NCI-H1417 treated with DMSO at 0.1 percent for 48 hours (cell line): ENCODE measurements around the gene PNISR.

Experiments used
- DNase-seq: peaks from one replicate; lab custom pipeline; 2025; lab: John Stamatoyannopoulos, UW

The PNISR gene

DNA sequence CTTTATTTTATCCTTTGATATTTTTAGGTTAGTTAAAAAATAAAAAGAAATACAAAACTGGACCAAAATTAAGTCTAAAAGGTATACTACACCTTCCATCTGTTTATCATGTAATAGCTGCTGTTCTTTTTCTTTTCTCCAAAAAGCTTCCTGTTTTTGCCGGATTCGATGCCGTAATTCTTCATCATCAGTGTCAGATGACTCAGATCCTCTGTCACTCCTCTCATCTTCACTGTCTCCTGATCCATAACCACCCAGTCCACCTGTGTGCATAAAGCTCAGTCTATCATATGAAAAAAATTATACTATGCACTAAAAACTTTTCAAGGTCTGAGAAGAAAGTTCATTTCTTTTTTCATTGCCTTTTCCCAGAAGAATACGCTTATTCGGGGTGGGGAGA lies 22.7 kb downstream of the PNISR start:
- no peak for DNase-seq

DNA sequence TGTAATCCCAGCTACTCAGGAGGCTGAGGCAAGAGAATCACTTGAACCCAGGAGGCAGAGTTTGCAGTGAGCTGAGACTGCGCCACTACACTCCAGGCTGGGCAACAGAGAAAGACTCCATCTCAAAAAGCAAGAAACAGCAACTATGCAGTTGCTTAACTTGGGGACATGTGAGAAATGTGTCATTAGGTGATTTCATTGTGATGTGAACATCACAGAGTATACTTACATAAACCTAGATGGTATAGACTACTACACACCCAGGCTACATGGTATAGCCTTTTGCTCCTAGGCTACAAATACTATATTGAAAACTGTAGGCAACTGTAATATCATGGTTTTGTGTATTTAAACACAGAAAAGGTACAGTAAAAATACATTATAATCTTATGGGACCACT lies 27.8 kb downstream of the PNISR start:
- DNase-seq = no peak

DNA sequence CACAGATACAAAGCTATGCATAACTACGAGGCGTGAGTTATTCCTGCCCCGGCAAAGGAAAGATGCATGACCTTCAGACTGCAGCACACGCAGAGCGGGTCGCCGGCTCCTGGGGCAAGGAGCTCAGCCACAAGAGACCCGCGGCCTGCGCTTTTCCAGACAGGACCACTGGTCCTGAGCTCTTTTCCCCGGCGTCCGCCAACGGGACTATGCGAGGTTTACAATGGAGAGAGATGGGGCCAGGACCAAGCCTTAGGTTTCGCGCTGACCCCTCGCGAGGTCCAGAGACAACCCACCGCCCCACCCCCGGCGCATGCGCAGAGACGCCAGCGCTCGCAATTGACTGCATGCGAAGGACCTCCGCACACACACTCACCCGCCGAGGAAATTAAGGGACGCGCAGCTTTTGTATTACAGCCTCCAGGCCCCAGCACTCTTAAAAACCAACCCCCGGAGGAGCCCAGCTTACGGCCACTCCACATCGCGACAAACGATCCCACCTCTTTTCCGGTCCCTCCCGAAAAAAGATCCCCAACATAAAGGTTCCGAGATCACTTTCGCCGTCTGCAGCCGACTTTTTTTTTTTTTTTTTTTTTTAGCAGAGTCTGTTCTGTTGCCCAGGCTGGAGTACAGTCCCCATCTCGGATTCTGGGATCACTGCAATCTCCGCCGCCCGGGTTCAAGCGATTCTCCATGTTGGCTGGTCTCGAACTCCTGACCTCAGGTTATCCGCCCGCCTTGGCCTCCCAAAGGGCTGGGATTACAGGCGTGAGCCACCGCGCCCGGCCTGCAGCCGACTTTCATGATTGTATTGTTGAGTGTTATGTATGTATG lies 31.2 kb downstream of the PNISR start, which contains the start of gene COQ3:
COQ3 (minus strand) TSS at position 498 of the 834 bp plus-strand sequence; CDS start at position 482, 16 bp downstream.
- DNase-seq = peak; percentile 37

DNA sequence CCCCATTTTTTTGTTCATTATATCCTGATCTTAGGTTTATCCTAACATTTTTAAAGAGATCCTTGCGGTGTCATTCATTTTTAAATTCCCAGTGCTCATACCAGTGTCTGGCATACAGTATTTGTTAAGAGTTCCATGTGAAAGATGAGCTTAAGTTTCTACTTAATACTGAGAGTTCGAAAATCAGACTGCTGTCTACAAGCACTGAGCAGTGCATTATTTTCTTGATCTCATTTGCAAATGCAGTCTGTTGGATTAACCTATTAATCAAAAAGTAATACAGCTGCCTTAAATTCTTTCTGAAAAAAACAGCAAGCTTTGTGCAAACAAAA lies 31.8 kb downstream of the PNISR start:
- DNase-seq = no peak

DNA sequence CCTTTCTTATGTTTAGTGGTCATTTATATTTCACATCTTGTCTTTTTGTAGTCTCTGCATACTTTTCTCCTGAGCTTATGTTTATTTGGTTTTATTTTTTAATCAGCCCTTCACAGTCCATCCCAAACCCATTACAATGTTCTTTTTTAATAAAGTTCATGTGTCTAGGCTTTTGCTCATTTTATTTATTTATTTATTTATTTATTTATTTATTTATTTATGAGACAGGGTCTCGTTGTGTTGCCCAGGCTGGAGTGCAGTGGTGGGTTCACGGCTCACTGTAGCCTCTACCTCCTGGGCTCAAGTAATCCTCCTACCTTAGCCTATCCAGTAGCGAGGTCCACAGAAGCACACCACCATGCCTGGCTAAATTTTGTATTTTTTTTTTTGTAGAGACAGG lies 34.2 kb downstream of the PNISR start:
- no peak for DNase-seq

DNA sequence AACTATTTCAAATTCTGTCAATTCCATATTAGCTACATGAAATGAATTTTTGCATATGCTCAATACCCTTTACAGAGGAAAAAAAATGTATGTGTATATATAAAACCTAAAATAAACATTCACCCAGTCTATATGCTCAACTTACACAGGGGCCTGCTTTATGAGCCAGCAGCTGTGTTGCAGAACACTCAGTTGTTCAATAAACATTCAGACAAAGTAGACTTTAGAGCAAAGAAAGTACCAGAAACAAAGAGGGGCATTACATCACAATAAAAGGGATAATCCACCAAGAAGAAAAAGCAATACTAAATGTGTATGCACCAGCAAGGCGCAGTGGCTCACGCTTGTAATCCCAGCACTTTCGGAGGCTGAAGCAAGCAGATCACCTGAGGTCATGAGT lies 40.6 kb downstream of the PNISR start:
- DNase-seq = no peak

DNA sequence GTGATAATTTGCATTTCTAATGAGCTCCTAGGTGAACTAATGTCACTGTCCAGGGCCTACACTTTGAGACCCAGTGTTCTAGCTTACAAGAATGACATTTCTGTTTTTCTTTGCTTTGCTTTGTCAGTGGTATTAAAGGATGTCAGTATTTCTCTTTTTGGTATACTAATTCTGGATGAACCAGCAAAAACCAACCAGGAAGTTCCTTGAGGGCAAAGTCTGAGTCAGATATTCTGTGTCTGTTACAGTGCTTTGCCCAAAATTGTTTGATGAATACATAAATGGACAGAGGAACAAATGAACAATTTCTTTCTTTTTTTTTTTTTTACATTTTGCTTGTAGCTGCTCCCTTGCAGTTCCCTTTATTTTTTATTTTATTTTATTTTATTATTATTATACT lies 46.5 kb downstream of the PNISR start:
- DNase-seq = no peak

DNA sequence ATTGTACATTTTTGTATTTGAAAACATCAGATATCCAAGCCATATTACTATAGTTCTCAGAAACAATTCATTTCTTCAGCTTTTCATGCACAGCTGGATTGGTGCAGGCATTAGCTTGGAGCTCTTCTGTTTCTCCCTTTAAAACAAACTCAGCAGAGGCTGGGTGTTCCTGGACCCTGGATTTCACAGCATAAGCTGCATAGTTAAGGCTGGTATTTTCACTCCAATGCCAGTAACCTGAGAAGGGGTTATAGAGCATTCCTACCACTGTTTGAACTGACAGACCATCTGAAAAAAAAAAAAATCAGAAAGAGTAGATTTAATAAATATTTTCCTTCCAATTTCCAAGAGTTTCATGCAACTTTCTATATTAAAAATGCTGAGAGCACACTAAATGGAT lies 55.6 kb downstream of the PNISR start:
- no peak for DNase-seq

DNA sequence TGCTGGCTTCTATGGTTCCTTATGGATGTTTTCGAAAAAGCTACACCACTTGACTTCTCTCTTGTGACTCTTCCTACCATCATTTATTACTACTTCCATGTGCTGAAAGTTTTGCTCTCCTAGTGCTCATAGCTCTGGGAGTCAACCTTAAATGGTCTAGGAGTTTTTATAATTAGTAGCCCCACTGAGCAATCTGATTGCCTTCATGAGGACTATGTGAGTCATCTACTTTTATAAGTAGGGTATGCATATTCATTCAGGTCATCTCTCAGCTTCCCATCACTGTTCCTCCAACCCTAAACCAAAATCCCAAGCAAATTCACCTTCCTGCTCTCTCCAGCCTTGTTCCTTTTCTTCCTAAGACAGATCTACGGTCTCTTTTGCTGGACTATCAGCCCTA lies 58.3 kb downstream of the PNISR start:
- no peak for DNase-seq

DNA sequence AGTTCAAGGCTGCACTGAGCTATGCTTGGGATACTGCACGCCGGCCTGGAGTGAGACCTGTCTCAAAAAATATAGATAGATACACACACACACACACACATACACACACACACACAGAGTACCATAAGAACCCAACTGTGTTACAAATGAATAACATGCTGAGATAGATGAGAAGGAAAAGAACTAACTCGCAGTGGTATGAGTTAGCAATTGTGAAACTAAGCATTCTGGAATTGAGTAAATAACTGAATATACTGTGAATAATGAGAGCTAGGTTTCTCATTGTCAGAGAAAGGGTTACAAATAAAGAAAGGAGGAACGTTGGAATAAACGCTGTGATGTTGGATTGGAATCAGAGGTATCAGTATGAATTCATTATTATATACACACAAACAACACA lies 61.1 kb downstream of the PNISR start:
- no peak for DNase-seq

DNA sequence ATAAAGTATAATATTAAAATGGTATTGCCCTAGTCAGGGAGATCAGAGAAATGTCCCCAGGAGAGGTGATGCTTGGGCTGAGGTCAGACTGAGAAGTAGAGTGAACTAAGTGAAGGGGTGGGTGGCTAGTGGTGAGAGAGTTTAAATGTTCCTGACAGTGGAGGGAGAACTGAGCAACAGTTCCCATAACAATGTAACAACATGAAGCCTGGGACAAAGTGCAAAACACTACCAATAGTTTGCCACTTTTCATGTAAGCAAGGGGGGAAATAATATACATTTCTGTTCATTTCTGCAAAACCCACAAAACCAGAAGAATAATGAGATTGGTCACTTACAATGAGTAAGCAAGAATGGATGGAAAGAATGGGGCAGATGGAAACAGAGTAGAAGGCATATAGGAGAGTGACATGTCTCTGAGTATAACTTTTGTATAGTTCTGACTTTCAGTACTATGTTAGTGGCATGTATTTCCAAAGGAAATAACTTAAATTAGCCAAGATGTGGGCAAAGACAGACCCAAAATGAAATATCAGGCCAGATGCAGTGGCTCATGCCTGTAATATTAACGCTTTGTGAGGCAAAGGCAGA lies 62.3 kb downstream of the PNISR start:
- no peak for DNase-seq

DNA sequence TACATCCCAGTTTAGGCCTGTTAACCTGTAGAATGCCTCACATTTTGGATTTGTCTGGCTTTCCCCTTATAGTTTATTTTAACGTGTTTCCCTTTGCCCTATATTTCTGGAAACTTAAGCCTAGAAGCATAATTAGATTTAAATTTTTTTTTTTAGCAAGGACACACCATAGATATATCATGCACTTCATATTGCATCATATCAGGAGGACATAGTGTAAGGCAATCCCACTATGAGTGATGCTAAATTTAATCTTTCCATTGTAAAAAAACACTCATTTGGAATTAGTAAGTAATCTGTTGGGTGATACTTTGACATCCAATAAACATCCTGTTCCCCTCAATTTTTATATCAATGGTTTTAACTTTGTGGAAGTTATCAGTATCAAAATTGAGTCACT lies 65.3 kb downstream of the PNISR start:
- no peak for DNase-seq

DNA sequence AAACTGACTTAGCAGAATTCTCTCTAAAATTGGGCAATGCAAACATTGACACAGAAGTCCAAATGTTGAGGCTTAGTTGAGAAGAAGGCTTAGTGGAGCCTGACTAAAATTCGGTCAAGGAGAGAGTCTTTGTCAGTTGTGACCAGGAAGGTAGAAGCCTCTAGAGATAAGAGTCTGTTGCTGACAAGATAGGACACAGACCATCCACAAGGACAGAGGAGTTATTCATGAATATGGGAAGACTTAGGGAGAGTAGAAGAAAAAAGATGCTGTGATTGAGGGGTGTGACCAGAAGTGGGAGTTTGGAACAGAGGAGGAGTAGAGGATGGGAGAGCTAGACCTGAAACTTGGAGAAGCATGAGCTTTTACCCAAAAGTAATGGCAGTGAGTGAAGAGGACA lies 68.5 kb downstream of the PNISR start:
- no peak for DNase-seq

DNA sequence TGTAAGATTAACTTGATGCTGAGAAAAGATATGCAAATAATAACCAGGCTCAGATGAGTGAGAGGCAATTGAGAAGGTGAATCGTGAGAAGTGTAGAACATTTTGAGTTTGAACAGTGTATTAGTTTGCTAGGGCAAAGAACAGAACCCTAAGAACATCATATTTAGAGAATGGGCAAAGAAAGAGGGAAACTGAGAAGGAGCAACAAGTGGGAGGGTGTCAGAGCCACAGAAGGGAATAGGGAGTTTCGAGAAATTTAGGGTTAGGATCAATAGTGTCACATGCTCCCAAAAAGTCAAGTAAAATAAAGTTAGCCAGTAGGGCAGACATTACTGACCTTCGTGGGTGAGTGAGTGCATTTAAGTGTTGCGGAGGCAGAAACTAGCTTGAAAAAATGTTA lies 70.1 kb downstream of the PNISR start:
- no peak for DNase-seq

DNA sequence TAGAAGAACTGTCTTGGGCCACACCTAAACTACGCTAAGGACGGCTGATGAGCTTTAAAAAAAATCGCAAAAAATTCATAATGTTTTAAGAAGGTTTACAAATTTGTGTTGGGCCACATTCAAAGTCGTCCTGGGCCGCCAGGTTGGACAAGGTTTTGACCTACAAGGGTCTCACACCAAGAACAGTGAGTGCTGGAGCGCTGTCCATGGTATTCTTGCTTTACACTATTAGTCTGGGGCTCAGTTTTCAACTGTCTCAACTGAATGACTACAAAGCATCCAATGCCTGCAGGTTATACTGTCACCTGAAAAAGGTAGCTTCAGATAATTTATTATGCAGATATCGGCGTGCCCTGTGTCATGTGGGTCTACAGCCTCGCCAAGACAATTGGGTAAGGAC lies 72.0 kb downstream of the PNISR start:
- DNase-seq = no peak

DNA sequence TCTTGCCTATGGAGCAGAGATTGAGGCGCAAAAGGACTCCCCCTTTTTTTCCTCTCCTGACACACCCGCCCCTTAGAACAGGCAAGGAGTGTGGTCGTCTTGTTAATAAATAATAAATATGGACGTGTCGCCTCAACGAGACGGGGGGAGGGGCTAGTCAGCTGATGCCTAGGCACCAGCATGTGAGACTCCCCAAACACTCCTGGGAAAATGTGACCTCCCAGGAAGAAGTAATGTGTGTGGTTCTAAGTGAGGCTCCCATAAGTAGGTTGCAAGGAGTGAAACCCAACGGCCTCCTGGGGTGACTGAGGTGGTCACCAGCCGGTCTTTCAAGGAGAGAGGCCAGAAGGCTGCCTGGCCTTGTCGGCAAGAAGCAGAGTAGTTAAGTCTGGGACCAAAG lies 74.5 kb downstream of the PNISR start:
- DNase-seq = no peak

DNA sequence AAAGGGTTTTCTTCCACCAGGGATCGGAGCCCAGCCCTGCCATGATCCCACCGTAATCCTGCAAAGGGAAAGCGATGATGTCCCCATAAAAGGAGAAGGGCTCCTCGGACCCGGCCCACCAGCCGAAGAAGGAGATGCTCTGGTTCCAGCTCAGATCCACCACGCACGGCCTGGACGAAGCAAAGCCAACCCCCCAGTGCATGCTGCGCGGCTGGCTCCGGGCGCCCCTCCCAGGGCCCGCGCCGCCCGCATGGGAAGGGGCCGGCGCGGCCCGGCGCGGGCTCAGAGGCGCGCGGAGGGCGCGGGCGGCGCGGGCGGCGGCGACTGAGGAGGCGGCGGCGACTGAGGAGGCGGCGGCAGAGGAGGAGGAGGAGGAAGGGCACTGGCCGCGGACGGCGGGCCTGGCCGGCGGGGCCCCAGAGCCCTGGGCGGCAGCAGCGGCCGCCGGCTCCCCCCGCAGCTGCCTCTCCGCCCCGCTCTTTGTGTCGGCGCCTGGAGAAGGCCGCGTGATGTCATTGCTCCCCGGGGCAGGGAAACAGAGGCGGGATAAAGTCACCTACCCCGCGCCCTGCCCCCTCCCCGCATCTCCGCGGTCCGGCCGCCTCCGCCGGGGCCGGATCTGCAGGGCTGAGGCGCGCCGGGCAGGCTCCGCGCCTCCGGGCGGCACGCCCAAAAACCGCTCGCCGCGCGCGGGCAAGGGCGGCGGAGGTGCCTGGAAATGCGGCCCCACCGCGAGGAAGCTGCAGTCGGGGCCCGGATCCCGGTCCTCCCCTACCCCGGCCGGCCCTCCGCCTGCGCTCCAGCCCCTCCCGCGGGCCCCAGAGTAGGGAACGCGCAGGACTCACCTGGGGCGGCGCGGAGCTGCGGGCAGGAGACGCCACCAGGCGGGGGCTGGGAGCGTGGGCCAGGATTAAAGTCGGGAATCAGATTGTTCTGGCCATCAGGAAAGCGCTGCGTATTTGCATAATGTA lies 75.7 kb downstream of the PNISR start, which contains the start of gene FAXC:
FAXC (minus strand) TSS at position 504 of the 971 bp plus-strand sequence; CDS start at position 202, 302 bp downstream.
- no peak for DNase-seq

DNA sequence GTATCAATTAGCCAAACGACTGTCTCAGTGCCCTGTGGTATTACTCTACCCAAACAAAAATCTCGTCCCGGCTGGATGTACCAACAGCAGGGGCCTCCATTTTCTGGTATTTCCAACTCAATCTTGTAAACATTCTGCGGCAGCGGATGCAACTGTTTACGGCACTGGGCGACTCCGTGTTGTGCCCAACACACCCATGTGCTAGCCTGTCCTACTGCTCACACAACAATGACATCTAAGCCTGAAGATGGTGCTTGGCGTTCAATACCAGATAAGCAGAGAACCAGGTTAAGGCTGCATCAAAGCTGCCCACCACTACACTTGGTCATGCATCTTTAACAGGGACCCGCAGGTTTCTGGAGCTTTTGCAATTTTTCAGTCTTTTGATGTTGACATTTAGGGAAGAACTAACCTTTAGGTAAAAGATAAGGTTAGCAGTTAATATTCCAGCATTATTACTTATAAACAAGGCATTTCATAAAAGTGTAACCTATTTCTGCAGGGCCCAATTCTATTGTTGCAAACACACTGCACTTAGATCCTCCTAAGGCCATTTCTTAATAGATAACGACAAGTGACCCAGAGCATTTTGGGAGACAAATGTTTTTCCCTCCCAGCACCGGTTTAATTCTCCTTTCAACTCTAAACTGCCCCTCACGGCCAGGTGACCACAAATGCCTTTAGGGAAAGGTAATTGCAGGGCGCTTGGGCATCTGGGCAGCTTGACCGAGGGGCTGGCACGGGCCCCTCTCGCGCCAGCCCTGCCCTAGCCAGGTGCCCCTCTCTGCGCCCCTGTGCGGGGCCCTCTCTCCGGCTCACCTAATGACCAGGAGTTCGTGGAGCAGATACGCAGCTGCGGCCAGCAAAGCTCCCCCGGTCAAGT lies 76.6 kb downstream of the PNISR start:
- no peak for DNase-seq
